ENCODE measurements around the gene ROBO1. TPM values are rescaled to one million over a fixed set of nuclear protein-coding genes. Genes with fewer than 3 reads are reported as not detected.

ROBO1 gene
- total and polyA plus RNA-seq, 2 donors (not counting 3 experiments of a cell fraction or from before 2014, with no cell fraction given) = 5.9 to 14.2 TPM

- Histone ChIP-seq H3K4me2 (ENCODE audit: insufficient read depth, low read length) (no peak overlapping the region), H3K9ac (replicated peaks; ENCODE audit: extremely low read depth, insufficient read depth, low read length) (no peak overlapping the region), H3K9me1 (replicated peaks; ENCODE audit: control insufficient read depth, extremely low read depth, insufficient read depth, low read length) (no peaks in the 10 kb centered on the region), H3K27me3 (ENCODE audit: control insufficient read depth in 2 of 2, insufficient read depth in 2 of 2, low read length in 2 of 2) (no peaks in the 10 kb centered on the region), H4K20me1 (replicated peaks; ENCODE audit: control insufficient read depth, extremely low read depth, insufficient read depth, low read length) (no peaks in the 10 kb centered on the region), H3K9me3 (replicated peaks; ENCODE audit: control insufficient read depth, insufficient read depth, low read length) (no peaks in the 10 kb centered on the region), H3K79me2 (ENCODE audit: control insufficient read depth, insufficient read depth, low read length) (no peaks in the 10 kb centered on the region), H3K4me3 (replicated peaks in 1 of 3; ENCODE audit: insufficient read depth in 1 of 3, low read depth in 1 of 3, low read length in 3 of 3) (no peak overlapping the region), H3K27ac (ENCODE audit: insufficient read depth, low read depth, low read length) (no peak overlapping the region), H3K36me3 (ENCODE audit: control insufficient read depth in 2 of 2, extremely low read depth in 1 of 2, insufficient read depth in 2 of 2, low read length in 2 of 2) (no peaks in the 10 kb centered on the region), H2AFZ (ENCODE audit: low read depth, low read length) (no peak overlapping the region), H3K4me1 (ENCODE audit: control insufficient read depth, extremely low read depth, insufficient read depth, low read length) (peaks cover 8% of the 10 kb centered on the region)
- BruUV-seq (replicated peaks) = no TSS peak
- FAIRE-seq = no peak
- CTCF ChIA-PET = no interaction called here
- TF ChIP-seq POLR2AphosphoS5 (IDR thresholded peaks at IDR 0.05; ENCODE audit: insufficient read depth, low read depth, low read length) = no peak
- no peak for TF ChIP-seq MAX (IDR thresholded peaks at IDR 0.05; ENCODE audit: insufficient read depth, insufficient read length)
- TF ChIP-seq EZH2 (IDR thresholded peaks at IDR 0.05; ENCODE audit: borderline replicate concordance, low read depth, low read length, severe bottlenecking) = no peak
- TF ChIP-seq JUN (IDR thresholded peaks at IDR 0.05; ENCODE audit: borderline replicate concordance, insufficient read depth, insufficient read length, low read depth) = no peak
- no peak for TF ChIP-seq GATA2 (IDR thresholded peaks at IDR 0.05; ENCODE audit: insufficient read depth, insufficient read length, low read depth, low read length)
- no peak for TF ChIP-seq POLR2A (IDR thresholded peaks at IDR 0.05; ENCODE audit: low read depth, low read length)
- TF ChIP-seq CTCF (IDR thresholded peaks at IDR 0.05; ENCODE audit: extremely low read depth in 1 of 2, insufficient read depth in 1 of 2, low read depth in 1 of 2, low read length in 2 of 2) = no peak
- TF ChIP-seq FOS (IDR thresholded peaks at IDR 0.05; ENCODE audit: borderline replicate concordance, insufficient read depth, low read length) = no peak
- no peak for TF ChIP-seq MYC (IDR thresholded peaks at IDR 0.05; ENCODE audit: low read depth, low read length)
- no peak for DNase-seq (ENCODE audit: low read depth, low spot score)
- POLR2A ChIA-PET = no interaction called here
- intact Hi-C loops (cut with micrococcal nuclease) (no loop called here), dilution Hi-C loops (cut with MboI; ENCODE audit: extremely low pct_ligation_motif_present, low sequenced_read_pairs) (no loop called here)
These were observed 888.4 kb downstream of the ROBO1 start for GRCh38 chr3:78879295-78879860.

Data from endothelial cell of umbilical vein (primary cell).